ENCODE data around the gene TEX48.
A peak's percentile ranks its signal among the peaks of the same experiment; 100 is the strongest.

TEX48 gene

GRCh38 chr9:114666851-114667250, 15.1 kb downstream of the TEX48 start:
- DNase-seq (ENCODE audit: low read depth): no peak

DNA sequence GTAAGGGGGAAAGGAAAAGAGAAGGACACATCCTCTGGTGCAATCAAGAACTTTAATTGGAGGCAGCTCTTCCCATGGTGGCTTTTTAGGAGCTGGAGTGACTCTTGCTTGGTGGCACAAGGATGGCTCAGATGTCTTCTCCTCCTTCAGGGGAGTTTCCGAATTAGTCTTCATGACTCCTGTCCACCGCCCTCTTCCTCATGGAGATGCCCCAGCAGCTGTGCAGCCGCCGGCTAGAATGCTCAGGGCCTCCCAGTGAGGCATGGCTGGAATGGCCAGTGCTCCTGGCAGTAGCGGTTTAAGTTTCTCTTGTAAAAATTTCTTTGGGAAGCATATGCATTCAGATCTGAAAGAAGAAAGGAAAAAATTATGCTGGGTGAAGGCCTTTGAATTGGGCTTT, 15.6 kb downstream of the TEX48 start:
- no peak for DNase-seq (ENCODE audit: low read depth)

DNA sequence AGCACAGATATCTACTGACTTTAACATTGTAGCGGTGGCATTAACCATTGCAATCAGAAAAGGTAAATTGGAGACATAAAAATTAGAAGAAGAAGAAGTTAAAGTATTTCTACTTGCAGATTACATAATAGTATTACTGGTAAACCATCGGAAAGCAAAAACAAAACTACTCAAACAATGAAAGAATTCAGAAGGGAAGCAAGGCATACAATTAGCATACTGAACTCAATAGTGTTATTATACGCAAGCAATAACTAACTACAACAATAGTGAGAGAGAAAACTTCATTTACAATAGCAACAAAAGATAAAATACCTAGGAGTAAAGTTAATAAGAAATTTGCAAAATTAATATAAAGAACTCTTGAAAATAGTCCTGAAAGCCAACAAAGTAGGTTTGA, 17.8 kb downstream of the TEX48 start:
- DNase-seq (ENCODE audit: low read depth): no peak

DNA sequence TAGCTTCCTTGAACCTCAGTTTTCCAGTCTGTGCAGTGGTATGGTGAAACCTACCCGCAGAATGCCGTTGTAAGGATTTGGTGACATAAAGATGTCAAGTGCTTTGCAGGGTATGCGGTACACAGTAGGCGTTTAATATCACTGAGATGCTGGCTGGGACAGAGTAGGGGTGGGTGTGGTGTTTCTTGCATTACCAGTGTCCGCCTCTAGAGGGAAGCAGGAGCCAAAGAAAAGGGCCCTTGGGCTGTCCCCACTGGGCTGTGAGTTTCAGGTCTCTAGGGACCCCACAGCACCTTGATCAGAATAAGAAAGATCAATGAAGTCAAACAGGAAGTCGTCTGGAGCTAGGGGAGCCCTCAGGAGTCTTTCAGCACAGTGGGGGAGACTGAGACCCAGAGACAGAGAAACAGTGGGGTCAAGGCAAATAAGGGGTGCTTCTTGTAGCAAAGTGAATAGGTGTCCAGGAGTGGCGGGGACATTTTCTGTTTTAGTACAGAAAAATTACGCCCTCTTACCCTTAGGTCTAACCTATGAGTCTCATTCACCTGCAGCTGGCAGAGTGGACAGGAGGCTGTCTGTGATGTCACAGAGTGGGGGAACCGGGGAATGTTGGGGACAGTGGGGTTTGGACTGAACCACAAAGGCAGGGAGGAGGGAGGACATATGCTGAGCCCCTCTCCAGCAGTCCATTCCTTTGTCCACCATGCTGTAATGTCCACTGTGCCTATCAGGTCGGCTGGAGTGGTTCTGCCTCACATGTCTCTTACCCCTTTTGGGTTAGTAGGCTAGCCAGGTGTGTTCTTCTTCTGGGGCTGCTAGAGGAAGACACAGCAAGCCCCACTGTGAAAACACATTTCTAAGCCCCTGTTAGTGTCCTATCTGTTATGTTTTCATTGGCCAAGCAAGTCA, 19.7 kb downstream of the TEX48 start:
- DNase-seq (ENCODE audit: low read depth): no peak

GRCh38 chr9:114657705-114658104, 24.3 kb downstream of the TEX48 start, which contains the start of gene TEX53:
Gene TEX53 (minus strand): TSS chr9:114657805. CDS start chr9:114657774, 31 bp downstream.
- no peak for DNase-seq (ENCODE audit: low read depth)

DNA sequence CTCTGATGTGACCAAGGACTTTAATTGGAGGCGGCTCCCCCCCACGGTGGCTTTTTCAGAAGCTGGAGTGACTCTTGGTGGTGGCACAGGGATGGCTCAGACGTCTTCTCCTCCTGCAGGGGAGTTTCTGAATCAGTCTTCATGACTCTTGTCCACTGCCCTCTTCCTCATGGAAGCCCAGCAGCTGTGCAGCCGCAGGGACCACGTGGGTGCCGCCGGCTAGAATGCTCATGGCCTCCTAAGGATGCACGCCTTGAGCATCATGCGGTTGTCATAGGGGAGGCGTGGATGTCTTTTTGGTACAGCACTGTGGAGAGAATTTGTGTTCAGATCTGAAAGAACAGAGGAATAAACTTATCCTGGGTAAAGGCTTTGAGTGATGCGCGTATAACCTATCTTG, 25.7 kb downstream of the TEX48 start:
- DNase-seq (ENCODE audit: low read depth): no peak

DNA sequence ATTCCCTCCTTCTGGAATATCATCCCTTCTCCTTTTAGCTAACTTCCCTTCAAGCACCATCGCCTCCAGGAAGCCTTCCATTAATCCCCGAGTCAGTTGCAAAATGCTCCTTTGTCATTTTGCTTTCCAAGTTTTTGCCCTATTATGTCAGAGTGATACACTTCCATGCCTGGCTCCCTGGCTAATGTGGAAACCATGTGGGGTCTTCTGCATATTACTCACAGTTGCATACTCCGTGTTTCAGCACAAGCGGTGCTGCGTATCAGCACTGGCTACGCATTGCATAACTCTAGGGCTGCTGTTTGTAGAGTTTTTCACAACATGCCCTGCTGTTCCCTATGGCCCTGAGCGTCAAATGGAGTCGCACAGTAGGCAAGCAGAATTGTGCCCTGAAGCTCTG, 26.3 kb downstream of the TEX48 start:
- DNase-seq (ENCODE audit: low read depth): no peak

GRCh38 chr9:114653556-114654159, 28.3 kb downstream of the TEX48 start:
- peak; percentile 60 for DNase-seq (ENCODE audit: low read depth)

DNA sequence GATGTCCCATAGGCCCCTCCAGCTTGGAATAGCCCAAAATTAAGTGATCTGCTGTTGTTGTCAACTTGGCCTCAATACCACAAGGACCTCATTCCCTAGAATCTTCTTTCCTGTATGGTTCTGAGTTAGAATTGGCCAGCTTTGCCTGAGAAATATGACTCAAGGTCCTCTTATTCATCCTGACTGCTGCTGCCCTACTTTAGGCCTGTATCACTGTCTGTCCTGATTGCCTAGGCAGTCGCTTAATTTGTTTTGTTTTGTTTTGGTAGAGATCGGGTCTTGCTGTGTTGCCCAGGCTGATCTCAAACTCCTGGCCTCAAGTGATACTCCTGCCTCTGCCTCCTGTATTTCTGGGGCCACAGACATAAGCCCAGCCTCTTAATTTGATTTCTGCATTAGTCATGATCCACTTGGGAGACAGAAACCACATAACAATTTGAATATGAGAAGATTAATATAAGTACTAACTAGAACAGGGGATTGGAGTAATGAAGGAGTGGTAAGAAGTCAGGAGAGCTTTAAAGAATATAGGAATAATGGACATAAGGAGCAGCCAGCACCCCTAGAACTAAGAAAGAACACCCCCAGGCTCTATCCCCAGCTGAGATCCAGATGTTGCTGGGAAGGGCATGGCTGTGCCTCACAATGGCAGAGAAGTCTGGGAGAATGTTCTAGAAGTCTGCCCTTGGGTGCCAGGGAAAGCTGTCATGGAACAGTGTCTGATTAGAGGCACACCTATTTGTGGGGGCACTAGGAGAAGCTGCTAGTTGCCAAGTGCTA, 29.0 kb downstream of the TEX48 start:
- DNase-seq (ENCODE audit: low read depth): peak; percentile 54

GRCh38 chr9:114643896-114644295, 38.1 kb downstream of the TEX48 start:
- no peak for DNase-seq (ENCODE audit: low read depth)

DNA sequence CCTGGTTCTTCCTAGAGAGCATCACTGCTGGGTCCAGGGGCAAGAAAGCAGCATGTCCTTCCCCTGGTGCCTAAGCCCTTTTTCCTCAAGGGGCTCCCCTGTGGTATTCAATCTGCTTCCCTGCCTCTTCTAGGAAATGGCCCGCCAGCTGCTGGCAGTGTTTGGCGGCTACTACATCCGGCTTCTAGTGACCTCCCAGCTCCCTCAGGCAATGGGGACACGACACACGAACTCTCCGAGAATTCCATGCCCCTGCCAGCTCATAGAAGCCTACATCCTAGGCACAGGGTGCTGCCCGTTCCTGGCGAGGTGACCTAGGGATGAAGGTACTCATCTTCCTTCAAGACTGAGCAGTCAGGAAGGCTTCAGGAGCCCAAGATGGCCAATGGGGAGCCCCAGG, 39.0 kb downstream of the TEX48 start:
- DNase-seq (ENCODE audit: low read depth): no peak

GRCh38 chr9:114641967-114642366, 40.0 kb downstream of the TEX48 start:
- DNase-seq (ENCODE audit: low read depth): no peak

DNA sequence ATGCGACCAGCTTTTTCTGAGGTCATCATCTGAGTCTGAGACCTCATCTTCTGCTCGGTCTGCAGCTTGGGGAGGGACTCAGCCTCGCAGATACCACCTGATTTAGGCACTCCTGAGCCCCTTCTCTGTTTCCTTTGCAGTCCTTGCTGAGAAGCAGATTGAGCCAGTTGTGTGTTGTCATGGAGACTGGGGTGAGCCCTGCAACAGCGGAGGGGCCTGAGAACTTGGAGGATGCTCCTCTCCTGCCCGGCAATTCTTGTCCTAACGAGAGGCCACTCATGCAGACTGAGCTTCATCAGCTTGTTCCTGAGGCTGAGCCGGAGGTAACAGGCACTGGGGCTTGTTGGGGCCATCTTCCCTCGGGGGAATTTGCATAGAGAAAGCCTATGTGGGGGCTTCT, 43.6 kb downstream of the TEX48 start:
- DNase-seq (ENCODE audit: low read depth): no peak

DNA sequence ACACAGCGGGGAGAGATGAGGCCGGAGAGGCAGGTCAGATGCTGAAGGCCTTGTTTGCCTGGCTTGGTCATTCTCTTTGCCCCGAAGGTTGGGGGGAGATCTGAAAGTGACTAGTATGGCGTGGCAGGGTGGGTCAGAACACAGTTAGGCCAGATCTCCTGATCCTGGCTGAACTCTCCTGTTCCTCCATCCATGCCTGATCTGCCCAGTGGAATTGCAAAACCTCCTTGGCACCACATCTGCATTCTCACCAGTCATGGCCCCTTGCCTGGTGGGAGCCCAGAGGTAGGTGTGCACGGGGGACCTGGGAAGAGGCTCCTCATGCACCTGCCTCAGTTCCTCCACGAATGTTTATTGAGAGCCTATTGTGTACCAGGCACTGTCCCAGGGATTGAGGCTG, 47.6 kb downstream of the TEX48 start:
- DNase-seq (ENCODE audit: low read depth): no peak

GRCh38 chr9:114633438-114634089, 48.4 kb downstream of the TEX48 start:
- no peak for DNase-seq (ENCODE audit: low read depth)

DNA sequence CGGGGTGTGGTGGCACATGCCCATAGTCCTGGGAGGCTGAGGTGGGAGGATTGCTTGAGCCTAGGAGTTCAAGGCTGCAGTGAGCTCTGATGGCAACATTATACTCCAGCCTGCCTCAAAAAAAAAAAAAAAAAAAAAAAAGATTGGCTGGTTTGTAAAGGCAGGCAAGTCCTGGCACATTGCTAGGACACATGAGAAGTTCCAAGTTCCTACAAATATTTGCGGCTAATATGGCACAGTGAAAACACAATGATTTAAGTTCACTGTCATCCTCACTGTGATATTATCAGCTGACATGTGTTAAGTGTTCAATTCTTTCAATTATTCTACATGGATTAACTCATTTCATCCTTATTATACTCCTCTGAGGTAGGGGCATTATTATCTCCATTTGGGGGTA, 50.8 kb downstream of the TEX48 start:
- no peak for DNase-seq (ENCODE audit: low read depth)

DNA sequence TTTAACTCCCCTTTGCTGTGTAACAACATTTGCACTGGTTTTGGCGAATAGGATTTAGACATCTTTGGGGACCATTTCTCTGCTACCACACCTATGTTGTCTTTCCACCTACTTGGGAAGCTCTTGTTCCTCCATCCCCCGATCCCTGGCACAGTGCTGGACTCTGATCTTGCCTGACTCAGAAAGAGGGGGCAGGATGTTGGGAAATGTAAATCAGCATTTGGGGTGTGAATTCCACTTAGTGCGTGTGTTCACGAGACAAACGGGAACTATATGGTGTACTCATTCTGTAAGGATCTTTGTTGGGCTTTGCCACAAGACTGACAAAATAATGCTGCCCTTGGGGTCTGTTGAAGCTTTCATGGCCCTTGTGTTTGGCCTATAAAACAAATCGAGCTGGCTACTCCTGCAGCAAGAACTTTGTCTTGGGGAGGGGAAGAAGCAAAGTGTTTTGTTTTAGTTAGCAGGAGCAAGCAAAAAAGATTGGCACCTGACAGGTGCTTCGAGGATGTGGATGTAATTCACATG, 52.4 kb downstream of the TEX48 start:
- no peak for DNase-seq (ENCODE audit: low read depth)

GRCh38 chr9:114627553-114627952, 54.4 kb downstream of the TEX48 start:
- no peak for DNase-seq (ENCODE audit: low read depth)

- DNase-seq (ENCODE audit: low read depth): no peak
Measured at GRCh38 chr9:114626415-114627020, 55.5 kb downstream of the TEX48 start.

DNA sequence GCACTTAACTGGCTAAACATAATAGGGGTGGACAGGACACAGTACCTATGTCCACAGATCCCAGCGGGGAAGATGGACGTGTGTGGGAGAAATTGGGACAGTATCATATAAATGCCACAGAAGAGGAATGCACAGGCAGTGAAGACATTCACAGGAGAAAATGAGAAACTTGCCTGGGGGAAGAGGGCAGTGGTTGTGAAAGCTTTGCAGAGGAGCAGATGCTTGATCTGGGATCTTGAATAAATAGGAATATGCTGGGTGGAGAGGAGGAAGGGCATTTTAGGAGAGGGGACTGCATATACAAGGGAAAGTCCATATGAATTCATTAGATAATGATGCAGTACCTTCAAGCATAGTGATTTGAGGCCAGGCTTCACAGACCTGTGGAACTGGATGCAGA, 57.3 kb downstream of the TEX48 start:
- no peak for DNase-seq (ENCODE audit: low read depth)

GRCh38 chr9:114621975-114622609, 59.9 kb downstream of the TEX48 start:
- peak; percentile 79 for DNase-seq (ENCODE audit: low read depth)
